ENCODE data around the gene SLC24A3. TPM values are rescaled to one million over a fixed set of nuclear protein-coding genes. Genes with fewer than 3 reads are reported as not detected.

Gene SLC24A3
- total RNA-seq, 4 donors from 2014 or later: 1.6 to 38.8 (median 3.7) TPM

GRCh38 chr20:19428324-19428723, 215.9 kb downstream of the SLC24A3 start:
- Histone ChIP-seq H3K4me1 (peaks cover 0 to 4% (median 0%) of the 10 kb centered on the region in 4 donors), H3K27me3 (no peaks in the 10 kb centered on the region), H3K36me3 (no peaks in the 10 kb centered on the region), H3K4me3 (no peak overlapping the region), H3K9me3 (no peaks in the 10 kb centered on the region), H3K27ac (no peak overlapping the region)
- TF ChIP-seq POLR2A (IDR thresholded peaks at IDR 0.05): no peak
- no peak for TF ChIP-seq CTCF (IDR thresholded peaks at IDR 0.05)
- DNase-seq: no peak

GRCh38 chr20:19429538-19429937, 217.1 kb downstream of the SLC24A3 start:
- peaks cover 0 to 4% (median 0%) of the 10 kb centered on the region in 4 donors for H3K4me1 ChIP-seq
- no peak overlapping the region for H3K4me3 ChIP-seq
- no peaks in the 10 kb centered on the region for H3K36me3 ChIP-seq
- no peak for DNase-seq
- no peak for TF ChIP-seq POLR2A (IDR thresholded peaks at IDR 0.05)
- TF ChIP-seq CTCF (IDR thresholded peaks at IDR 0.05): no peak
- no peaks in the 10 kb centered on the region for H3K27me3 ChIP-seq
- no peaks in the 10 kb centered on the region for H3K9me3 ChIP-seq
- no peak overlapping the region for H3K27ac ChIP-seq

GRCh38 chr20:19430641-19431315, 218.3 kb downstream of the SLC24A3 start:
- TF ChIP-seq CTCF (IDR thresholded peaks at IDR 0.05): no peak
- TF ChIP-seq POLR2A (IDR thresholded peaks at IDR 0.05): no peak
- no peaks in the 10 kb centered on the region for H3K36me3 ChIP-seq
- H3K27me3 ChIP-seq: no peaks in the 10 kb centered on the region
- no peak overlapping the region for H3K4me3 ChIP-seq
- no peak overlapping the region for H3K27ac ChIP-seq
- peaks cover 0 to 4% (median 0%) of the 10 kb centered on the region in 4 donors for H3K4me1 ChIP-seq
- no peak for DNase-seq
- no peaks in the 10 kb centered on the region for H3K9me3 ChIP-seq

GRCh38 chr20:19431316-19431700, 218.9 kb downstream of the SLC24A3 start:
- H3K27ac ChIP-seq: no peak overlapping the region
- H3K27me3 ChIP-seq: no peaks in the 10 kb centered on the region
- H3K9me3 ChIP-seq: no peaks in the 10 kb centered on the region
- no peak for DNase-seq
- H3K4me3 ChIP-seq: no peak overlapping the region
- TF ChIP-seq POLR2A (IDR thresholded peaks at IDR 0.05): no peak
- TF ChIP-seq CTCF (IDR thresholded peaks at IDR 0.05): no peak
- H3K36me3 ChIP-seq: no peaks in the 10 kb centered on the region
- peaks cover 0 to 4% (median 0%) of the 10 kb centered on the region in 4 donors for H3K4me1 ChIP-seq

- DNase-seq: no peak
- peaks cover 0 to 4% (median 0%) of the 10 kb centered on the region in 4 donors for H3K4me1 ChIP-seq
- H3K4me3 ChIP-seq: no peak overlapping the region
- TF ChIP-seq CTCF (IDR thresholded peaks at IDR 0.05) (no peak), POLR2A (IDR thresholded peaks at IDR 0.05) (no peak)
- no peaks in the 10 kb centered on the region for H3K9me3 ChIP-seq
- H3K27me3 ChIP-seq: no peaks in the 10 kb centered on the region
- H3K36me3 ChIP-seq: no peaks in the 10 kb centered on the region
- no peak overlapping the region for H3K27ac ChIP-seq
Observed at GRCh38 chr20:19431906-19432305, 219.5 kb downstream of the SLC24A3 start.
